Medulla oblongata (tissue), 1 donor: ENCODE results near the gene PDILT.
"Not testable (repeated sequence)": the region's sequence is repeated elsewhere in the genome, so short reads cannot be mapped to it uniquely, and the experiment has no call there.

Source experiments
- DNase-seq: peaks from one replicate; pipeline ENCODE4 v3.0.0-alpha.2; 2015; ENCODE audit errors: extremely low spot score

The PDILT gene

DNA sequence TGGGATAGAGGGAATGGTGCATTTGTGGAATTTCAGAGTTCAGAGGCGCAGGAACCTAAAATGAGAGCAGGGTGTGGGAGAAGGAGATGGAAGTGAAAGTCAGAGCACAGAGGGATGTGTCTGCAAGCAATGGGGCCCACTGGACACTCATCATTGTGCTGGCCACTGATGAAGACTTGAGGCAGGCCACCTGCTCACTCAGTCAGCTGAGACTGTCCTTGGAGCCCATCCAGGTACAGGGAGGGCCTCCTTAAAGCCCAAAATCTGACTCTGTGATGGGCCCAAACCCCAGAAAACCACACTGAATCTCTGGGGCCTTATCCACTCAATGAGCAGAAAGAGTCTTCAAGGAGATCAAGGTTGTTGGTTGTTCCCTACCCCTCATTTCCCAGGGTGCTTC is 82.9 kb downstream of the PDILT start:
- no peak for DNase-seq

GRCh38 chr16:20321051-20321450 is 83.5 kb downstream of the PDILT start:
- DNase-seq: not testable (repeated sequence)

GRCh38 chr16:20320592-20320991 is 83.9 kb downstream of the PDILT start:
- no peak for DNase-seq

GRCh38 chr16:20320178-20320577 is 84.4 kb downstream of the PDILT start:
- no peak for DNase-seq

GRCh38 chr16:20319406-20319805 is 85.1 kb downstream of the PDILT start:
- DNase-seq: no peak

DNA sequence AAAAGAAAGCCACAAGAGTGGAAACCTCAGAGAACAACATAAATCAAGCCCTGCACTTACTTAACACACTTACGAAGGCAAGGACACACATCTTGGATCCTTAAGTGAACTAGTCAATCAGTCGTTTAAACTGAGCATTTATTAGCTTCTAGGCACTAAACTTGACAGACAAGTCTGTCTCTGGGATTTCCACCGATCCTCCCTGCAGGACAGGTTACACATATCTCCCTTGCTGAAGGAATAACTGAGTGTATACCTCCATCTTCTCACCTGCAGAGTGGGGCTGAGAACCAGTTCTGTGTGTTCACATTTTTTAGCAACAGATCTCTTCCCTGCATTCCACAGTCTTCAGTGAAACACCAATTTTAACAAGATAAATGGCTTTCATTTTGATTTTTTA is 86.1 kb downstream of the PDILT start:
- DNase-seq: no peak

DNA sequence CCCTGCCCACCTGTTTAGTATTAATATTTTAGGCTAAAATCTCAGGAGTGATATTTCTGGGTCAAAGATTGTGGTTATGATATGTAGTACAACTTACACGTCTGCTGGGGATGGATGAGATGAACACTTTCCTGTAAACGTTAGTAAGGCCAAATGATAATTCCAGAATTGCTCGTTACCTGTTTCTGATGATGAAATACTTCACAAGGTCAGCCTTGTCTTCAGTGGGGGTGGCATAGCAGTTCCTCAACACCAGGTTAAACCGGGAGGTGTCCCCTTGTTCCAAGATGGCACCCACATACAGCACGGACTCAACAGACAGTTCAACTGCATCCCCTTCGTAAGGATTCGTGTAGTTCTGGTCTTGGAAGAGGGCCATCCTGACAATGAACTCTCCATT is 86.5 kb downstream of the PDILT start:
- DNase-seq: no peak

DNA sequence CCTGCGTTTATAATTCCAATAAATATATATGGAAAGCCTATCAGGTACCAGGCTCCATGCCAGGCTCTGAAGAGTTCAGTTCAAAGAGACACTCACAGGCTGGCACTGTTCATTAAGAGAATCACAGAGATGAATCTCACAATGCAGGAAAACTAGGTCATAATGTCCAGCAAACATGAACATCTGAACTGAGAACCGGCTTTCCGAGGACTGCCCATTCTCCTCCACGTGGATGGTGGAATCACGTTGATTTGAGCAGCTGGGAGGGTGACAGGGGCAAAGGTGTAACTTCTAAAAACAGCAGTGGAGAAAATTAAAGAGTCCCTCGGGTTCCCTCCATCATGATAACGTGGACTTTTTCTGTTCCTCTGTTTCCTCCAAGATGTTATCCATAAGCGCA is 87.4 kb downstream of the PDILT start:
- no peak for DNase-seq

DNA sequence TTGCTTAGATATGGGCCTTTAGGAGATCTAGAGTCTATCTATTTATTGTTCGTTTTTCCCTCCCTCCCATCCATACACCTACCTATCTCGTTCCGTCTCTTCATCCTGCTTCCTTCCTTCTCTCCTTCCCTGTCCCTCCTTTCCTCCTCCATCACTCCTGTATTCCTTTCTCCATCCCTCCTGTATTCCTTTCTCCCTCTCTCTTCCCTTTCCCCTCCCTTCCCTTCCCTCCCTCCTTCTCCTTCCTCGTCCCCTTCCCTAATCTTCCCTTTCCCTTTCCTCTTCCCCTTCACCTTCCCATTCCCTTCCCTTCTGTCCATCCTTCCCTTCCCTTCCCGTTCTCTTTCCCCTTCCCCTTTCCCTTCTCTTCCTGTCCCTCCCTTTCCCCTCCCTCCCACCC is 87.8 kb downstream of the PDILT start:
- DNase-seq: no peak

DNA sequence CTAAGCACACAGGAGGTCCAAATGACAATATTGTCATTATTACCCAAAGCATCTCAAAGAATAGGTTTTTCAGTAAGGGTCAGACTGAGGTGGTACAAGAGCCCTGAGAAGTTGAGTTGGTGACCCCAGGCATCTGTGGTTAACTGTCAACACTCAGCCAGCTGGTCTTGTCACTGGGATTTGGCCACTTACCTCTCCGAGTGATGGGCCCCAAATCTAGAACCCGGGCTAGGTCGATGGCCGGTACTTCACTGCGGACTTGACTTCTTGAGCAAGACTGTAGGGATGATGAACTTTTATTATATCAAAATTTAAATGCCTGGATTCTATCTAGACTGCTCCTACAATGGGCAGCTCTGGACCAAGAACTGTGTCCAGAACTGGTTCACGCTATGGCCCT is 88.8 kb downstream of the PDILT start:
- no peak for DNase-seq

- DNase-seq: no peak
These were observed 90.0 kb downstream of the PDILT start for GRCh38 chr16:20314575-20314974.

DNA sequence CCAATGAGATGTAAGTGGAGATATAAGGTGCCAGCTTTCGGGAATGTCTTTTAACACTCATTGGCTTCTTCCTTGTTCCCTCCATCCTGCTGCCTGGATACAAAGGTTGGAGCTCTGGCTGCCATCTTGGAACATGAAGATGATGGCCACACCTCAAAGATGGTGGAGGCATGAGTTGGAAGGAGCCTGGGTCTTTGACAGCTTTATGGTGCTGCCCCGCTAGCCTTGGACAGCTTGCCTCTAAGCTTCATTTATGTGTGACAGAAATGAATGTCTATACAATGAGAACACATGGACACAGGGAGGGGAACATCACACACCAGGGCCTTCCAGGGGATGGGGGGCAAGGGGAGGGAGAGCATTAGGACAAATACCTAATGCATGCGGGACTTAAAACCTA is 90.8 kb downstream of the PDILT start:
- DNase-seq: no peak

- DNase-seq: not testable (repeated sequence)
These were observed 91.9 kb downstream of the PDILT start for GRCh38 chr16:20312536-20313095.

DNA sequence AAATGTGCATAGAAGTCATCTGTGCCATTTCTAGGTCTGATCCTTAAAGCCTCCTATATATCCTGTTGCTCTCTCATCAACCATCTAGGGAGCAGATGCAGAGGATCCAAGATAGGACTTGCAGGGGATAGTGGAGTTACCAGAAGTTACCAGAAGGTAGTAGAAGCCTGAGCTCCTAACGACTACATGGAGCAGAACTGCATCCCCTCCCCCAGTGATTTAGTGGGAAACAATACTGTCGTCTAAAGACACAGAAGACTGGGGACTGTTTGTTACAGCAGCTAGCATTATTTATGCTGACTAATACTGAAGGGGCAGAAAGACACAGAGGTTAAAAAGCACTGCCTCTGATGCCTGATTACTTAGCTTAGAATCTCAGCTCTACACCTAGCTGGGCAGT is 93.0 kb downstream of the PDILT start:
- DNase-seq: no peak

- DNase-seq: peak; percentile 16
These were observed 93.8 kb downstream of the PDILT start for GRCh38 chr16:20310421-20311395.

- no peak for DNase-seq
These were observed 94.8 kb downstream of the PDILT start for GRCh38 chr16:20309786-20310185.
